GM12874 (cell line): ENCODE measurements around the gene CD38.

Experiments used
- TF ChIP-seq, protein P1 (sequence below): IDR thresholded peaks from 2 replicates; pipeline ENCODE4 v1.5.1; 2011; ENCODE audit warnings: low read depth, mild to moderate bottlenecking, control low read depth, low read length, moderate library complexity; ENCODE audit not compliant: insufficient read depth

CD38 gene

GRCh38 chr4:15809466-15809865 lies 31.3 kb downstream of the CD38 start:
- TF ChIP-seq, protein P1, sequence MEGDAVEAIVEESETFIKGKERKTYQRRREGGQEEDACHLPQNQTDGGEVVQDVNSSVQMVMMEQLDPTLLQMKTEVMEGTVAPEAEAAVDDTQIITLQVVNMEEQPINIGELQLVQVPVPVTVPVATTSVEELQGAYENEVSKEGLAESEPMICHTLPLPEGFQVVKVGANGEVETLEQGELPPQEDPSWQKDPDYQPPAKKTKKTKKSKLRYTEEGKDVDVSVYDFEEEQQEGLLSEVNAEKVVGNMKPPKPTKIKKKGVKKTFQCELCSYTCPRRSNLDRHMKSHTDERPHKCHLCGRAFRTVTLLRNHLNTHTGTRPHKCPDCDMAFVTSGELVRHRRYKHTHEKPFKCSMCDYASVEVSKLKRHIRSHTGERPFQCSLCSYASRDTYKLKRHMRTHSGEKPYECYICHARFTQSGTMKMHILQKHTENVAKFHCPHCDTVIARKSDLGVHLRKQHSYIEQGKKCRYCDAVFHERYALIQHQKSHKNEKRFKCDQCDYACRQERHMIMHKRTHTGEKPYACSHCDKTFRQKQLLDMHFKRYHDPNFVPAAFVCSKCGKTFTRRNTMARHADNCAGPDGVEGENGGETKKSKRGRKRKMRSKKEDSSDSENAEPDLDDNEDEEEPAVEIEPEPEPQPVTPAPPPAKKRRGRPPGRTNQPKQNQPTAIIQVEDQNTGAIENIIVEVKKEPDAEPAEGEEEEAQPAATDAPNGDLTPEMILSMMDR, result no peak

- TF ChIP-seq, protein P1, result no peak
These were observed 33.7 kb downstream of the CD38 start for GRCh38 chr4:15811703-15812337.

DNA sequence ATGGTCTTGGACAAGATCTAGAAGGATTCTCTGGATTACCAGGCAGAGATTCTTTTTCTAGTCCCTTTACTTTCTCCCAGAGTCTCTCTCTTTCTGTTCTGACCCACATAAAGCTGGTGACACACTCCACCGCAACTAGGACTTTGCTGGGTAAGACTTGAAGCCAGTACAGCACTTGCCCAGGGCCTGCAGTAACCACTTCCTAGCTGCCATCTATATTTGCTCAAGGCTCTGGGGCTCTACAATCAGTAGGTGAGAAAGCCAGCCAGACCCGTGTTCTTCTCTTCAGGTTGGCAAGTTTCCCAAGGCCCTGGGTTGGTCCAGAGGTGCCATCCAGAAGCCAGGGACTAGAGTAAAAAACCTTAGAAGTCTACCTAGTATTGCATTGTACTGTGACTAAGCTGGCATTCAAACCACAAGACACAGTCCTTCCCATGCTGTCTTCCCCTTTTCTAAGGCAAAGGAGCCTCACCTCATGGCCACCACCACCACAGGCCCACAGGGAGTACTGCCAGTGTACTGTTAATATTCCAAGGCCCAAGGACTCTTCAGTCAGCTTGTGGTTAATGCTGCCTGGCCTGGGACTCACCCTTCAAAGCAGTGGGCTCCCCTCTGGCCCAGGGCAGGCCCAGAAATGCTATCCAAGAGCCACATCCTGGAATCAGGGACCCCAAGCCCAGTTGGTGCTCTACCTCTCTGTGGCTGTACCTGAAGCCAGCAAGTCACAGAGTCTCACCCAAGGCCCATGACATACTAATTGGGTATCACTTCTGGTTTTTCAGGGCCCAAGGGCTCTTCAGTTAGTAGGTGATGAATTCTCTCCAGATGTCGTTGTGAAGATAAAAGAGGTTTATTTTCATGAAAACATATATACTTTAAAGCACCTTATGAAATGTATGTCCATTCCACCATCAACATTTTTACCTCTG lies 54.7 kb downstream of the CD38 start:
- TF ChIP-seq, protein P1, result no peak

DNA sequence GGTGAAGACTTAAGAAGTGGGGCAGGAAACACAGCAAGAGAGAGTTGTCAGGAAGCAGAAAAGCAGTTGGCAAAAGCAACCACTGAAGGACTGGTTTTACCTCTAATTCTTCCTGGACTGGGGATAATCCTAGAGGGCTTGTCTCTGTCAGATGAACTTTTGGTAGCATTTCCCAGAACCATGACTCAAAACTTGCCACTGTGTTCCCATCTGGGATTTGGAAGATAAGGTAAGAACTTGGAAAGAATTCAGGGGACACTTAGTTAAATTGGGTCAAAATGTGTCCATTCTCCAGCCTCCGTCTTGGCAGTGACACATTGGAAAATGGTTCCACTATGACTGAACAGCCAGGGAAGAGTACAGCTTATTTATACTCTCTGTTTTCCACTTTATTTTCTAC lies 55.7 kb downstream of the CD38 start:
- TF ChIP-seq, protein P1, result no peak

GRCh38 chr4:15836362-15836761 lies 58.2 kb downstream of the CD38 start:
- TF ChIP-seq, protein P1, result no peak

DNA sequence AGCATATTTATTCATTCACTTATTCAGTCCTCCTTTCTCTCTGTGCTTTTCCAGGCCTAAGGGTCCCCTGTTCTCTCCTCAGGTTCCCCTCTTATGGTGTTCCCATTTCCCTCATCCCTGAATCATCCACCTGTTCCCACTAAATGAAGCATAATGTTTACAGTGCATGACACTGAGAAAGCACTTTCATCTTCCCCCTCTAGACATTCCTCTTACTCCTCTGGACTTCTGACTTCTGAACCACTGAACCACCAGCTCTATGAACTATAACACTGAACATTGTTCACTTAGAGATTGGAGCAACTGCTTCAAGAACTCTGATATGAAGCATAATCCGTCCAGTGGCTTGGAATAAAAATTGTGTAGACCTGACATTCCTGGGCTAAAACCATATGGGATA lies 59.5 kb downstream of the CD38 start:
- TF ChIP-seq, protein P1, result no peak

- TF ChIP-seq, protein P1, result no peak
These were observed 69.6 kb downstream of the CD38 start for GRCh38 chr4:15847746-15848145.
